Inflammatory macrophage (primary cell): ENCODE measurements around the gene G2E3.
"Not testable (repeated sequence)": the region's sequence is repeated elsewhere in the genome, so short reads cannot be mapped to it uniquely, and the experiment has no call there.

Source experiments
- DNase-seq, 2 donors: peaks; one replicate each; pipeline ENCODE4 v3.0.0-alpha.2; 2020 to 2022
- total RNA-seq, 18 experiments: gene quantifications; one replicate each; lab custom pipeline; 2026; ENCODE audit warnings: mixed read lengths in 6 of 18, inconsistent platforms in 2 of 18; lab: John Stamatoyannopoulos, UW

G2E3 gene
- 11.2 to 48.6 (median 34.0) reads per million in 18 experiments for total RNA-seq

- DNase-seq, result peak; percentile 90 to 92
Measured at GRCh38 chr14:30558675-30559555, at the start of gene G2E3. Gene G2E3, plus strand, starts transcription at chr14:30559158. Its CDS starts 21,922 bp downstream, at chr14:30581080.

GRCh38 chr14:30517737-30518136, 41.2 kb upstream of the G2E3 start:
- no peak for DNase-seq

GRCh38 chr14:30518867-30519560, 39.9 kb upstream of the G2E3 start:
- no peak for DNase-seq

GRCh38 chr14:30519961-30520360, 39.0 kb upstream of the G2E3 start:
- no peak for DNase-seq

GRCh38 chr14:30520536-30520935, 38.4 kb upstream of the G2E3 start:
- no peak for DNase-seq

GRCh38 chr14:30521899-30522736, 36.8 kb upstream of the G2E3 start:
- DNase-seq, result peak; percentile 19 to 41

- DNase-seq, result no peak
Measured at GRCh38 chr14:30525833-30526232, 33.1 kb upstream of the G2E3 start.

- no peak for DNase-seq
Measured at GRCh38 chr14:30527196-30527595, 31.8 kb upstream of the G2E3 start.

GRCh38 chr14:30528119-30528518, 30.8 kb upstream of the G2E3 start:
- no peak for DNase-seq

- no peak for DNase-seq
Measured at GRCh38 chr14:30528778-30529642, 29.9 kb upstream of the G2E3 start.

- DNase-seq, result no peak
Measured at GRCh38 chr14:30532264-30532663, 26.7 kb upstream of the G2E3 start.

- no peak for DNase-seq
Measured at GRCh38 chr14:30533126-30533525, 25.8 kb upstream of the G2E3 start.

- no peak for DNase-seq
Measured at GRCh38 chr14:30541318-30541717, 17.6 kb upstream of the G2E3 start.

GRCh38 chr14:30546735-30547134, 12.2 kb upstream of the G2E3 start:
- DNase-seq, result not testable (repeated sequence)

GRCh38 chr14:30547388-30548048, 11.4 kb upstream of the G2E3 start:
- DNase-seq, result no peak

GRCh38 chr14:30550335-30550734, 8.6 kb upstream of the G2E3 start:
- DNase-seq, result no peak

GRCh38 chr14:30551460-30551859, 7.5 kb upstream of the G2E3 start:
- no peak for DNase-seq

GRCh38 chr14:30553311-30553989, 5.5 kb upstream of the G2E3 start:
- no peak for DNase-seq

GRCh38 chr14:30558362-30558674, 640 bp upstream of the G2E3 start:
- DNase-seq, result no peak

GRCh38 chr14:30559638-30560091, 707 bp downstream of the G2E3 start:
- peak; percentile 2 to 19 for DNase-seq

GRCh38 chr14:30560581-30560980, 1.6 kb downstream of the G2E3 start:
- no peak for DNase-seq
